H1 (cell line): ENCODE measurements around the gene STRADB. TPM values are rescaled to one million over a fixed set of nuclear protein-coding genes. Genes with fewer than 3 reads are reported as not detected.

Source experiments
- CTCF ChIA-PET: fragments of 300-600 bp; sonication (Branson Sonifier 250); formaldehyde crosslinking; loops from one replicate; lab custom pipeline; 2021; ENCODE audit not compliant: partially characterized antibody; lab: Charles Lee
- POLR2A ChIA-PET: fragments of 300-600 bp; sonication (Branson Sonifier 250); formaldehyde crosslinking; loops from one replicate; lab custom pipeline; 2021; ENCODE audit warnings: inconsistent platforms; ENCODE audit not compliant: partially characterized antibody; lab: Charles Lee
- DNase-seq, 2 experiments: peaks; one replicate each; pipeline versions ENCODE4 v3.0.0 to v3.0.0-alpha.2; 2010 to 2022; ENCODE audit warnings: low spot score in 2 of 2, low read depth in 1 of 2, mixed read lengths in 1 of 2
- FAIRE-seq: peaks from 2 replicates; lab custom pipeline; 2011; peaks lifted over from hg19 to GRCh38; lab: Jason Lieb, UNC
- H2AFZ ChIP-seq: 2 replicates; pipeline ENCODE4 v1.8.1; 2012; ENCODE audit warnings: low read length, inconsistent platforms
- H2AK5ac ChIP-seq: 2 replicates; pipeline ENCODE4 v1.6.1; 2013; ENCODE audit warnings: low read depth, low read length
- H2BK120ac ChIP-seq: replicated peaks from 2 replicates; pipeline ENCODE3; 2013; ENCODE audit warnings: low read depth, low read length, inconsistent platforms
- H2BK12ac ChIP-seq: 2 replicates; pipeline ENCODE4 v1.6.1; 2013; ENCODE audit warnings: low read depth, low read length
- H2BK15ac ChIP-seq: 2 replicates; pipeline ENCODE4 v1.6.1; 2013; ENCODE audit warnings: low read length
- H2BK20ac ChIP-seq: 2 replicates; pipeline ENCODE4 v1.6.1; 2013; ENCODE audit warnings: low read length
- H2BK5ac ChIP-seq: 2 replicates; pipeline ENCODE4 v1.6.1; 2013; ENCODE audit warnings: low read depth, low read length
- H3K14ac ChIP-seq: 2 replicates; pipeline ENCODE4 v1.6.1; 2013; ENCODE audit warnings: inconsistent platforms; ENCODE audit not compliant: insufficient read length
- H3K18ac ChIP-seq: 2 replicates; pipeline ENCODE4 v1.6.1; 2013; ENCODE audit warnings: low read length; ENCODE audit errors: extremely low read depth
- H3K23ac ChIP-seq: 2 replicates; pipeline ENCODE4 v1.6.1; 2013; ENCODE audit warnings: inconsistent platforms; ENCODE audit not compliant: insufficient read length
- H3K23me2 ChIP-seq: 2 replicates; pipeline ENCODE4 v1.6.1; 2013; ENCODE audit warnings: low read depth, low read length
- H3K27ac ChIP-seq: 2 replicates; pipeline ENCODE4 v1.6.1; 2011; ENCODE audit warnings: low read depth, low read length, inconsistent platforms
- H3K27me3 ChIP-seq, 4 experiments: replicated peaks in 1 of 4; 1 replicate in 1 of 4; 2 replicates in 3 of 4; pipeline versions ENCODE4 v1.6.1 to v1.8.1; 2011 to 2013; ENCODE audit warnings: low read length in 3 of 4, mild to moderate bottlenecking in 3 of 4, inconsistent platforms in 2 of 4, mixed read lengths in 2 of 4, moderate library complexity in 1 of 4; ENCODE audit not compliant: control insufficient read depth in 3 of 4, insufficient read depth in 3 of 4; ENCODE audit errors: extremely low read depth in 1 of 4
- H3K36me3 ChIP-seq, 4 experiments: 2 replicates each; pipeline versions ENCODE4 v1.6.1 to v1.8.1; 2011 to 2013; ENCODE audit warnings: mild to moderate bottlenecking in 4 of 4, low read length in 3 of 4, moderate library complexity in 2 of 4, control low read depth in 1 of 4, inconsistent platforms in 1 of 4; ENCODE audit not compliant: insufficient read depth in 4 of 4, control insufficient read depth in 2 of 4
- H3K4ac ChIP-seq: replicated peaks from 2 replicates; pipeline ENCODE3; 2013; ENCODE audit warnings: low read length, low read depth, mixed read lengths, inconsistent platforms; ENCODE audit not compliant: insufficient read length
- H3K4me1 ChIP-seq, 4 experiments: replicated peaks in 1 of 4; 1 replicate in 1 of 4; 2 replicates in 3 of 4; pipeline versions ENCODE4 v1.6.1 to v1.8.1; 2011 to 2013; ENCODE audit warnings: low read length in 3 of 4, inconsistent platforms in 2 of 4, mixed read lengths in 1 of 4; ENCODE audit not compliant: insufficient read depth in 4 of 4, control insufficient read depth in 3 of 4
- H3K4me2 ChIP-seq, 2 experiments: 2 replicates each; pipeline versions ENCODE4 v1.6.1 to v1.8.1; 2011 to 2013; ENCODE audit warnings: low read depth in 2 of 2, low read length in 2 of 2, control low read depth in 1 of 2, inconsistent platforms in 1 of 2, mild to moderate bottlenecking in 1 of 2; ENCODE audit not compliant: insufficient read depth in 1 of 2
- H3K4me3 ChIP-seq, 4 experiments: fragments of 200-600, 300-600 bp in 1 of 4; sonication (generic), shearing (Covaris generic), sonication (Bioruptor Twin) in 1 of 4; 2 replicates each; pipeline versions ENCODE4 v1.5.1 to v1.8.1; 2011 to 2016; ENCODE audit warnings: low read length in 4 of 4, low read depth in 3 of 4, control low read depth in 2 of 4, inconsistent platforms in 2 of 4, mild to moderate bottlenecking in 2 of 4, mixed read lengths in 1 of 4, moderate library complexity in 1 of 4; ENCODE audit not compliant: insufficient read depth in 2 of 4; ENCODE audit errors: extremely low read depth in 1 of 4
- H3K56ac ChIP-seq: replicated peaks from 2 replicates; pipeline ENCODE3; 2013; ENCODE audit warnings: low read depth, mild to moderate bottlenecking, mixed read lengths, low read length, inconsistent platforms; ENCODE audit not compliant: insufficient read length
- H3K79me1 ChIP-seq: 2 replicates; pipeline ENCODE4 v1.6.1; 2013; ENCODE audit warnings: low read depth, low read length, control low read depth
- H3K79me2 ChIP-seq, 2 experiments: 2 replicates each; pipeline versions ENCODE4 v1.6.1 to v1.8.1; 2012 to 2013; ENCODE audit warnings: low read length in 2 of 2, mild to moderate bottlenecking in 2 of 2, inconsistent platforms in 1 of 2; ENCODE audit not compliant: insufficient read depth in 2 of 2, control insufficient read depth in 1 of 2
- H3K9ac ChIP-seq, 4 experiments: replicated peaks in 1 of 4; 1 replicate in 1 of 4; 2 replicates in 3 of 4; pipeline versions ENCODE4 v1.6.1 to v1.8.1; 2011 to 2013; ENCODE audit warnings: low read depth in 3 of 4, low read length in 3 of 4, control low read depth in 2 of 4, mild to moderate bottlenecking in 2 of 4, moderate library complexity in 2 of 4, inconsistent platforms in 1 of 4; ENCODE audit errors: extremely low read depth in 1 of 4
- H3K9me3 ChIP-seq, 2 experiments: 2 replicates each; pipeline versions ENCODE4 v1.6.1 to v1.8.1; 2012 to 2013; ENCODE audit warnings: mild to moderate bottlenecking in 2 of 2, moderate library complexity in 2 of 2, control low read depth in 1 of 2, inconsistent platforms in 1 of 2, low read depth in 1 of 2, low read length in 1 of 2, mixed read lengths in 1 of 2; ENCODE audit not compliant: insufficient read depth in 2 of 2
- H4K20me1 ChIP-seq, 2 experiments: replicated peaks in 1 of 2; 2 replicates each; pipeline versions ENCODE3 to v1.8.1; 2011 to 2013; ENCODE audit warnings: inconsistent platforms in 2 of 2, low read length in 2 of 2, mild to moderate bottlenecking in 1 of 2; ENCODE audit not compliant: insufficient read depth in 2 of 2, control insufficient read depth in 1 of 2
- H4K5ac ChIP-seq: 2 replicates; pipeline ENCODE4 v1.6.1; 2013; ENCODE audit warnings: low read length, low read depth, mixed read lengths, inconsistent platforms; ENCODE audit not compliant: insufficient read length
- H4K8ac ChIP-seq: 2 replicates; pipeline ENCODE4 v1.8.0; 2013; ENCODE audit warnings: mild to moderate bottlenecking, moderate library complexity, low read length, inconsistent platforms; ENCODE audit not compliant: insufficient read depth; ENCODE audit errors: extremely low read depth
- H4K91ac ChIP-seq: replicated peaks from 2 replicates; pipeline ENCODE3; 2013; ENCODE audit warnings: low read length, mixed read lengths, inconsistent platforms; ENCODE audit not compliant: insufficient read length
- ASH2L ChIP-seq: fragments of 200-600, 300-600 bp; sonication (generic); IDR thresholded peaks from one replicate; pipeline ENCODE4 v1.7.1; 2017; ENCODE audit warnings: low read length
- CEBPB ChIP-seq: IDR thresholded peaks from 2 replicates; pipeline ENCODE4 v1.6.1; 2012; ENCODE audit warnings: low read depth, low read length
- CHD2 ChIP-seq: IDR thresholded peaks from 2 replicates; pipeline ENCODE4 v1.6.1; 2012; ENCODE audit warnings: low read length, improper control_type of control experiment
- HDAC6 ChIP-seq: IDR thresholded peaks from one replicate; pipeline ENCODE4 v1.7.1; 2012; ENCODE audit warnings: low read depth, mild to moderate bottlenecking, inconsistent platforms, low read length, moderate library complexity
- JUN ChIP-seq: IDR thresholded peaks from 2 replicates; pipeline ENCODE4 v1.6.1; 2011; ENCODE audit warnings: low read depth, mild to moderate bottlenecking, improper control_type of control experiment, low read length
- JUND ChIP-seq: IDR thresholded peaks from 2 replicates; pipeline ENCODE4 v1.6.1; 2011; ENCODE audit warnings: mild to moderate bottlenecking, improper control_type of control experiment, low read length
- NRF1 ChIP-seq: IDR thresholded peaks from 2 replicates; pipeline ENCODE4 v1.6.1; 2011; ENCODE audit warnings: mild to moderate bottlenecking, low read depth, low read length, improper control_type of control experiment
- RXRA ChIP-seq: IDR thresholded peaks from 2 replicates; pipeline ENCODE4 v1.6.1; 2011; ENCODE audit warnings: low read depth, mild to moderate bottlenecking, low read length, moderate library complexity; ENCODE audit not compliant: insufficient read depth
- SIRT6 ChIP-seq: IDR thresholded peaks from one replicate; pipeline ENCODE4 v1.7.1; 2012; ENCODE audit warnings: low read length, inconsistent platforms
- TEAD4 ChIP-seq: IDR thresholded peaks from 2 replicates; pipeline ENCODE4 v1.6.1; 2012; ENCODE audit warnings: low read depth, low read length, inconsistent platforms, mixed read lengths
- WGBS, 2 experiments: shearing (Covaris generic) in 1 of 2; methylation state at CpG; one replicate each; pipeline versions ENCODE4 v1.1.6 to v1.1.7; 2013 to 2015; ENCODE audit warnings: low lambda C conversion rate in 2 of 2, mixed read lengths in 2 of 2, inconsistent platforms in 1 of 2, low coverage in 1 of 2, missing lambda C conversion rate in 1 of 2; ENCODE audit not compliant: insufficient replicate concordance in 2 of 2, insufficient coverage in 1 of 2, insufficient read length in 1 of 2; ENCODE audit errors: extremely low coverage in 1 of 2, missing lambda C conversion rate in 1 of 2; 5-methylcytosine and 5-hydroxymethylcytosine counted together
- polyA plus RNA-seq, 7 experiments: library from polyadenylated mRNA; depleted of rRNA in 3 of 7; stranded (reverse) in 5 of 7; unstranded in 2 of 7; fragments of >200 nt in 5 of 7; fragments of 200-250 nt in 2 of 7; gene quantifications; 1 replicate in 5 of 7; 2 replicates in 1 of 7; 4 replicates in 1 of 7; pipeline versions ENCODE4 v1.2.1 to v1.2.3, GENCODE V29; 2011 to 2013; ENCODE audit warnings: missing spikeins in 2 of 7, mixed read lengths in 2 of 7
- total RNA-seq: library from RNA; stranded (reverse); fragmentation: NEBNext Ultra II Directional; extraction: Animal tissue kit (Norgen Biotek cat#: 25700); gene quantifications from 2 replicates; pipeline ENCODE4 v1.2.1, GENCODE V29; 2021
- TF ChIP-seq, protein P1 (sequence below): IDR thresholded peaks from 2 replicates; pipeline ENCODE4 v1.6.1; 2011; ENCODE audit warnings: low read length, improper control_type of control experiment
- TF ChIP-seq, protein P2 (sequence below), 3 experiments: IDR thresholded peaks; 1 replicate in 2 of 3; 2 replicates in 1 of 3; pipeline versions ENCODE4 v1.5.1 to v1.6.1; 2011; ENCODE audit warnings: low read length in 3 of 3, mild to moderate bottlenecking in 3 of 3, inconsistent platforms in 2 of 3, low read depth in 1 of 3, moderate library complexity in 1 of 3; ENCODE audit not compliant: insufficient read depth in 1 of 3; ENCODE audit errors: control extremely low read depth in 1 of 3

STRADB gene
- total and polyA plus RNA-seq, 2 of the 8 experiments (the other 6 are each of a cell fraction or from before 2014, with no cell fraction given): 20.9 to 34.9 TPM

DNA sequence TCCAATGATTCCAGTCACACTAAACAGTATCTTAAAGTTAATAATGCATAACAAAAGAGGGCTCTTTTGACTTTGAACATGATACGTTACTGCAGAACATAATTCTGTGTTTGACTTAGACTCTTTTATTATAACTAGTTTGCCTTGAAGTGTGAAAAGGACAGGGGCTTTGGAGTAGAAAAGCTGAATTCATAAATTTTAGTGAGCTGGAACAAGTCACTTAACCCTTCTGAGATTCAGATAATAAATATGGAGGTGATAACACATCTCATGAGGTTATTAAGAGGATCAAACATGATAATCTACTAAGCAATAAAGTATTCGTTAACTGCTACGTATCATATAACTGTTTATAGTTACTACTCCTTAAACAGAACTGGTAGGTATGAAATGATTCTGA lies 49.7 kb upstream of the STRADB start:
- Histone ChIP-seq H4K5ac (no peak overlapping the region), H4K20me1 (no peaks in the 10 kb centered on the region), H3K4me3 (no peak overlapping the region), H3K27ac (no peak overlapping the region), H3K23ac (no peak overlapping the region), H3K79me1 (no peaks in the 10 kb centered on the region), H3K36me3 (peaks cover 0 to 10% (median under 1%) of the 10 kb centered on the region in 4 experiments; a peak in 2 of 8 replicates), H3K9ac (no peak overlapping the region), H3K79me2 (no peaks in the 10 kb centered on the region), H3K18ac (no peak overlapping the region), H2AK5ac (no peak overlapping the region), H2AFZ (no peak overlapping the region), H2BK12ac (no peak overlapping the region), H2BK20ac (no peak overlapping the region), H3K14ac (no peak overlapping the region), H3K4ac (no peak overlapping the region), H3K56ac (no peak overlapping the region), H2BK5ac (no peak overlapping the region), H2BK120ac (no peak overlapping the region), H3K4me1 (no peaks in the 10 kb centered on the region), H3K27me3 (no peaks in the 10 kb centered on the region), H3K23me2 (no peaks in the 10 kb centered on the region), H4K8ac (no peak overlapping the region), H2BK15ac (no peak overlapping the region), H3K9me3 (no peaks in the 10 kb centered on the region), H4K91ac (no peak overlapping the region), H3K4me2 (no peak overlapping the region)
- DNase-seq (no peak), FAIRE-seq (no peak)
- WGBS, 2 experiments: 93% methylated on average over 3 of the region's 3 CpGs; no CpG with 5 or more reads in 1 of the 2 experiments
- ChIA-PET POLR2A (no interaction called here), CTCF (interaction anchor here (0.8 to 1.1 kb wide), 2 partner anchors 32 to 125 kb away, joined by 3 read pairs; no protein-coding TSS in a partner anchor)
- TF ChIP-seq SIRT6 (no peak), NRF1 (no peak), CHD2 (no peak), CEBPB (no peak), RXRA (no peak), JUND (no peak), TEAD4 (no peak), ASH2L (no peak), HDAC6 (no peak), JUN (no peak)
- TF ChIP-seq, protein P1, sequence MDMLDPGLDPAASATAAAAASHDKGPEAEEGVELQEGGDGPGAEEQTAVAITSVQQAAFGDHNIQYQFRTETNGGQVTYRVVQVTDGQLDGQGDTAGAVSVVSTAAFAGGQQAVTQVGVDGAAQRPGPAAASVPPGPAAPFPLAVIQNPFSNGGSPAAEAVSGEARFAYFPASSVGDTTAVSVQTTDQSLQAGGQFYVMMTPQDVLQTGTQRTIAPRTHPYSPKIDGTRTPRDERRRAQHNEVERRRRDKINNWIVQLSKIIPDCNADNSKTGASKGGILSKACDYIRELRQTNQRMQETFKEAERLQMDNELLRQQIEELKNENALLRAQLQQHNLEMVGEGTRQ: no peak
- TF ChIP-seq, protein P2, sequence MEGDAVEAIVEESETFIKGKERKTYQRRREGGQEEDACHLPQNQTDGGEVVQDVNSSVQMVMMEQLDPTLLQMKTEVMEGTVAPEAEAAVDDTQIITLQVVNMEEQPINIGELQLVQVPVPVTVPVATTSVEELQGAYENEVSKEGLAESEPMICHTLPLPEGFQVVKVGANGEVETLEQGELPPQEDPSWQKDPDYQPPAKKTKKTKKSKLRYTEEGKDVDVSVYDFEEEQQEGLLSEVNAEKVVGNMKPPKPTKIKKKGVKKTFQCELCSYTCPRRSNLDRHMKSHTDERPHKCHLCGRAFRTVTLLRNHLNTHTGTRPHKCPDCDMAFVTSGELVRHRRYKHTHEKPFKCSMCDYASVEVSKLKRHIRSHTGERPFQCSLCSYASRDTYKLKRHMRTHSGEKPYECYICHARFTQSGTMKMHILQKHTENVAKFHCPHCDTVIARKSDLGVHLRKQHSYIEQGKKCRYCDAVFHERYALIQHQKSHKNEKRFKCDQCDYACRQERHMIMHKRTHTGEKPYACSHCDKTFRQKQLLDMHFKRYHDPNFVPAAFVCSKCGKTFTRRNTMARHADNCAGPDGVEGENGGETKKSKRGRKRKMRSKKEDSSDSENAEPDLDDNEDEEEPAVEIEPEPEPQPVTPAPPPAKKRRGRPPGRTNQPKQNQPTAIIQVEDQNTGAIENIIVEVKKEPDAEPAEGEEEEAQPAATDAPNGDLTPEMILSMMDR (IDR thresholded peaks at IDR 0.05; ENCODE audit: control extremely low read depth in 1 of 3, insufficient read depth in 1 of 3, low read depth in 1 of 3, low read length in 3 of 3): no peak
